ENCODE results near the gene NTRK3. TPM values are rescaled to one million over a fixed set of nuclear protein-coding genes. Genes with fewer than 3 reads are reported as not detected.

NTRK3 gene
- total and polyA plus RNA-seq, 2 of the 8 experiments (the other 6 are each of a cell fraction or from before 2014, with no cell fraction given), result 4.5 to 6.8 TPM

- H3K27me3 ChIP-seq (replicated peaks in 1 of 4; ENCODE audit: control insufficient read depth in 3 of 4, extremely low read depth in 1 of 4, insufficient read depth in 3 of 4, low read length in 3 of 4), result no peaks in the 10 kb centered on the region
- H2BK120ac ChIP-seq (replicated peaks; ENCODE audit: low read depth, low read length), result no peak overlapping the region
- H3K79me2 ChIP-seq (ENCODE audit: control insufficient read depth in 1 of 2, insufficient read depth in 2 of 2, low read length in 2 of 2), result no peaks in the 10 kb centered on the region
- H3K27ac ChIP-seq (ENCODE audit: low read depth, low read length), result no peak overlapping the region
- no peak overlapping the region for H3K56ac ChIP-seq (replicated peaks; ENCODE audit: insufficient read length, low read depth, low read length)
- no peak overlapping the region for H2BK12ac ChIP-seq (ENCODE audit: low read depth, low read length)
- no peak overlapping the region for H3K23ac ChIP-seq (ENCODE audit: insufficient read length)
- no peaks in the 10 kb centered on the region for H4K20me1 ChIP-seq (replicated peaks in 1 of 2; ENCODE audit: control insufficient read depth in 1 of 2, insufficient read depth in 2 of 2, low read length in 2 of 2)
- ChIA-PET CTCF (ENCODE audit: partially characterized antibody) (interaction anchor here (0.6 to 2.8 kb wide), 6 partner anchors 10 to 361 kb away, joined by 3 to 15 read pairs (median 3); no protein-coding TSS in a partner anchor), POLR2A (ENCODE audit: partially characterized antibody) (no interaction called here)
- DNase-seq (ENCODE audit: low read depth in 1 of 2, low spot score in 2 of 2) (no peak), FAIRE-seq (no peak)
- no peak overlapping the region for H4K91ac ChIP-seq (replicated peaks; ENCODE audit: insufficient read length, low read length)
- no peak overlapping the region for H2BK20ac ChIP-seq (ENCODE audit: low read length)
- no peak for TF ChIP-seq MAFK (IDR thresholded peaks at IDR 0.05; ENCODE audit: low read depth, low read length)
- TF ChIP-seq SP4 (IDR thresholded peaks at IDR 0.05; ENCODE audit: low read length), result no peak
- no peak for TF ChIP-seq KDM1A (IDR thresholded peaks at IDR 0.05; ENCODE audit: borderline replicate concordance, low read length)
- TF ChIP-seq BRCA1 (IDR thresholded peaks at IDR 0.05; ENCODE audit: low read depth, low read length), result no peak
- TF ChIP-seq RNF2 (IDR thresholded peaks at IDR 0.05; ENCODE audit: borderline replicate concordance, low read depth, low read length, missing control alignments, poor library complexity, severe bottlenecking), result no peak
- no peak for TF ChIP-seq MAX (IDR thresholded peaks at IDR 0.05)
- no peak for TF ChIP-seq TBP (IDR thresholded peaks at IDR 0.05; ENCODE audit: low read depth, low read length)
- no peak overlapping the region for H2AFZ ChIP-seq (ENCODE audit: low read length)
- no peak overlapping the region for H3K14ac ChIP-seq (ENCODE audit: insufficient read length)
- H3K9ac ChIP-seq (replicated peaks in 1 of 4; ENCODE audit: extremely low read depth in 1 of 4, low read depth in 3 of 4, low read length in 3 of 4), result no peak overlapping the region
- no peak overlapping the region for H2BK15ac ChIP-seq (ENCODE audit: low read length)
- no peaks in the 10 kb centered on the region for H3K23me2 ChIP-seq (ENCODE audit: low read depth, low read length)
- no peak overlapping the region for H3K4ac ChIP-seq (replicated peaks; ENCODE audit: insufficient read length, low read depth, low read length)
- H3K4me2 ChIP-seq (ENCODE audit: insufficient read depth in 1 of 2, low read depth in 2 of 2, low read length in 2 of 2), result no peak overlapping the region
- H2AK5ac ChIP-seq (ENCODE audit: low read depth, low read length), result no peak overlapping the region
- no peaks in the 10 kb centered on the region; a peak in 1 of 8 replicates for H3K36me3 ChIP-seq (ENCODE audit: control insufficient read depth in 2 of 4, insufficient read depth in 4 of 4, low read length in 3 of 4)
- H4K8ac ChIP-seq (ENCODE audit: extremely low read depth, insufficient read depth, low read length), result no peak overlapping the region; the same call in 1 of the 2 replicates
- no peaks in the 10 kb centered on the region for H3K4me1 ChIP-seq (replicated peaks in 1 of 4; ENCODE audit: control insufficient read depth in 3 of 4, insufficient read depth in 4 of 4, low read length in 3 of 4)
- WGBS, 2 experiments (ENCODE audit: extremely low coverage in 1 of 2, insufficient coverage in 1 of 2, insufficient read length in 1 of 2, insufficient replicate concordance in 2 of 2, low coverage in 1 of 2, low lambda C conversion rate in 2 of 2, missing lambda C conversion rate in 1 of 2), result 82% methylated on average over 12 of the region's 14 CpGs; no CpG with 5 or more reads in 1 of the 2 experiments
- H3K79me1 ChIP-seq (ENCODE audit: low read depth, low read length), result no peaks in the 10 kb centered on the region; the same call in 1 of the 2 replicates
- H3K4me3 ChIP-seq (ENCODE audit: extremely low read depth in 1 of 4, insufficient read depth in 2 of 4, low read depth in 3 of 4, low read length in 4 of 4), result no peak overlapping the region
- H3K18ac ChIP-seq (ENCODE audit: extremely low read depth, low read length), result no peak overlapping the region
- H4K5ac ChIP-seq (ENCODE audit: insufficient read length, low read depth, low read length), result no peak overlapping the region
- H3K9me3 ChIP-seq (ENCODE audit: insufficient read depth in 2 of 2, low read depth in 1 of 2, low read length in 1 of 2), result no peaks in the 10 kb centered on the region
- H2BK5ac ChIP-seq (ENCODE audit: low read depth, low read length), result no peak overlapping the region
These were observed 33.5 kb downstream of the NTRK3 start for GRCh38 chr15:88223084-88223483.
